ENCODE measurements around the gene KRTAP10-9.

KRTAP10-9 gene

GRCh38 chr21:44664691-44665090 lies 37.8 kb downstream of the KRTAP10-9 start:
- no peak for DNase-seq (ENCODE audit: low read depth in 3 of 3)

- no peak for DNase-seq (ENCODE audit: low read depth in 3 of 3)
Observed at GRCh38 chr21:44666401-44667320, 39.8 kb downstream of the KRTAP10-9 start, which contains the start of gene KRTAP12-2. Gene KRTAP12-2, minus strand, starts transcription at chr21:44666927. Its CDS starts 41 bp downstream, at chr21:44666886.

GRCh38 chr21:44667612-44668011 lies 40.7 kb downstream of the KRTAP10-9 start:
- no peak for DNase-seq (ENCODE audit: low read depth in 3 of 3)

GRCh38 chr21:44670642-44671432 lies 43.9 kb downstream of the KRTAP10-9 start:
- no peak for DNase-seq (ENCODE audit: low read depth in 3 of 3)

GRCh38 chr21:44671911-44672310 lies 45.0 kb downstream of the KRTAP10-9 start:
- no peak for DNase-seq (ENCODE audit: low read depth in 3 of 3)

GRCh38 chr21:44677881-44678280 lies 51.0 kb downstream of the KRTAP10-9 start:
- DNase-seq (ENCODE audit: low read depth in 3 of 3): no peak
